H4 (cell line): Measurements from ENCODE around the gene HS6ST3. TPM values are rescaled to one million over a fixed set of nuclear protein-coding genes. Genes with fewer than 3 reads are reported as not detected.

Source experiments
- DNase-seq: peaks from one replicate; pipeline ENCODE4 v3.0.0-alpha.2; 2015; ENCODE audit warnings: low spot score
- total RNA-seq: library from RNA; depleted of rRNA; stranded (reverse); fragments of >200 nt; shearing (Covaris generic); gene quantifications from 2 replicates; pipeline ENCODE4 v1.2.3, GENCODE V29; 2014; rRNA removed

HS6ST3 gene
- total RNA-seq, 1 experiment from 2014 or later = 1.6 TPM

GRCh38 chr13:96834626-96835025 lies 744.7 kb downstream of the HS6ST3 start:
- no peak for DNase-seq

- DNase-seq = no peak
Observed at GRCh38 chr13:96835546-96835945, 745.6 kb downstream of the HS6ST3 start.

GRCh38 chr13:96836733-96837132 lies 746.8 kb downstream of the HS6ST3 start:
- no peak for DNase-seq

GRCh38 chr13:96837809-96838208 lies 747.9 kb downstream of the HS6ST3 start:
- no peak for DNase-seq

- DNase-seq = no peak
Observed at GRCh38 chr13:96844195-96844594, 754.3 kb downstream of the HS6ST3 start.

GRCh38 chr13:96844616-96845015 lies 754.7 kb downstream of the HS6ST3 start:
- no peak for DNase-seq

- DNase-seq = no peak
Observed at GRCh38 chr13:96848286-96848685, 758.4 kb downstream of the HS6ST3 start.

GRCh38 chr13:96849091-96849490 lies 759.2 kb downstream of the HS6ST3 start:
- DNase-seq = no peak

- no peak for DNase-seq
Observed at GRCh38 chr13:96850538-96851145, 760.7 kb downstream of the HS6ST3 start.

GRCh38 chr13:96851856-96852445 lies 762.0 kb downstream of the HS6ST3 start:
- no peak for DNase-seq

GRCh38 chr13:96858133-96858826 lies 768.4 kb downstream of the HS6ST3 start:
- no peak for DNase-seq

- DNase-seq = no peak
Observed at GRCh38 chr13:96860882-96861281, 771.0 kb downstream of the HS6ST3 start.

GRCh38 chr13:96862093-96862492 lies 772.2 kb downstream of the HS6ST3 start:
- DNase-seq = no peak

GRCh38 chr13:96862999-96863398 lies 773.1 kb downstream of the HS6ST3 start:
- no peak for DNase-seq

GRCh38 chr13:96871469-96871868 lies 781.6 kb downstream of the HS6ST3 start:
- DNase-seq = no peak

- DNase-seq = no peak
Observed at GRCh38 chr13:96880419-96880818, 790.5 kb downstream of the HS6ST3 start.

Other genes starting within 250 kb of the HS6ST3 start
- 19.9 and 34.0 TPM in 2 replicates for gene UGGT2, start 36.7 kb upstream of the HS6ST3 start, total RNA-seq